ENCODE data around the gene CCDC154.

Gene CCDC154

DNA sequence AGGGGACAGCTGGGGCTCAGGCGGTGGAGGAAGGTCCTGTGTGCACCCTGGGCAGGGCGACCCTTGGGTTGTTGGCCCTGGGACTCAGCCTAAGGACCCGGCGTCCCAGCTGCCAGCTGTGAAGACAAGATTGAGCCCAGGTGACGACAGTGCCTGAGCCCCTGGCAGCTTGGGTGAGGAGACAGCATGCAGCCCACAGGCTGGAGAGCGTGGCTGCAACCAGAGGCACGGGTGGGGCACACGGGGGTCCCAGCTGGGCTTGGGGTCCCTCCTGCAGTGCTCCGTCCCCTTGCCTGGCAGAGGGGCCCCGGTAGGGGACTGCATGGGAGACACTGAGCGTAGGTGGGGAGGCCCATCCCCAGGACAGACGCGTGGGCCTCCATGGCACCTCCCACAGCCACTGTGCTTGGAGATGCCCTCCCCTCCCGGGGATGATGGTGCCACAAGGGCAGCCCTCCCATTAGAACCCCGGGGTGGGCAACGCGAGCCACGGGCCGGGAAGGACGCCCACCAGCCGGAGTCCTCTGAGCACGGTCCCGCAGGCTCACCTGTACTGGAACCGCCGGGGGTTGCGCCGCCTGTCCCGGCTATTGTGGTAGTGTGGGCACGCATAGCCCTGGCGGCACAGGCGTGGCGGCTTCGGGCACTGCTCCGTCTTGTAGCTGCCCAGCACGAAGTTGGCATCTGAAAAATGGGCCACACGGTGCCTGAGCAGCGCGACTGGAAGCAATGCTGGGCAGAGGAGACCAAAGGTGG is 45.4 kb downstream of the CCDC154 start:
- no peak for DNase-seq (ENCODE audit: insufficient read length, low spot score)
- no peak for FAIRE-seq
- TF ChIP-seq POLR2A (IDR thresholded peaks at IDR 0.05; ENCODE audit: low read depth, low read length) = no peak

DNA sequence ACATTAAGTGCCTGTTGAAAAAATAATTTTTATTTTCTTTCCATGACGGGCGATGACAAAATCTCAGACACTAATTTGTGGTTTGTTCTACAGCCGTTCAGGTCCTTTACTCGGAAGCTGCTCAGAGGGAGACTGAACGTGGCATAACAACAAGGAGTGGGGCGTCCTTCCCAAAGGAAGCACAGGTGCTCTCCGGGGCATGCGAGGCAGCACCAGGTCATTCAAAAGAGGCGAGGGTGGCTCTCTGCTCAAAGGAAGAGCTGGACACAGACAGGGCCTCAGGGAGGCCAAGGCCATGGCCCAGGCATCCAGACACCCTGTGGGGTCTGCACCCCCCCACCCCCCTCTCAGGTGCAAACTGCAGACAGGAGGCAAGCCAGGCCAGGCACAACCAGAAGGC is 46.0 kb downstream of the CCDC154 start:
- no peak for TF ChIP-seq POLR2A (IDR thresholded peaks at IDR 0.05; ENCODE audit: low read depth, low read length)
- no peak for FAIRE-seq
- no peak for DNase-seq (ENCODE audit: insufficient read length, low spot score)

GRCh38 chr16:1397779-1398178 is 46.6 kb downstream of the CCDC154 start:
- no peak for FAIRE-seq
- TF ChIP-seq POLR2A (IDR thresholded peaks at IDR 0.05; ENCODE audit: low read depth, low read length) = no peak
- DNase-seq (ENCODE audit: insufficient read length, low spot score) = no peak

DNA sequence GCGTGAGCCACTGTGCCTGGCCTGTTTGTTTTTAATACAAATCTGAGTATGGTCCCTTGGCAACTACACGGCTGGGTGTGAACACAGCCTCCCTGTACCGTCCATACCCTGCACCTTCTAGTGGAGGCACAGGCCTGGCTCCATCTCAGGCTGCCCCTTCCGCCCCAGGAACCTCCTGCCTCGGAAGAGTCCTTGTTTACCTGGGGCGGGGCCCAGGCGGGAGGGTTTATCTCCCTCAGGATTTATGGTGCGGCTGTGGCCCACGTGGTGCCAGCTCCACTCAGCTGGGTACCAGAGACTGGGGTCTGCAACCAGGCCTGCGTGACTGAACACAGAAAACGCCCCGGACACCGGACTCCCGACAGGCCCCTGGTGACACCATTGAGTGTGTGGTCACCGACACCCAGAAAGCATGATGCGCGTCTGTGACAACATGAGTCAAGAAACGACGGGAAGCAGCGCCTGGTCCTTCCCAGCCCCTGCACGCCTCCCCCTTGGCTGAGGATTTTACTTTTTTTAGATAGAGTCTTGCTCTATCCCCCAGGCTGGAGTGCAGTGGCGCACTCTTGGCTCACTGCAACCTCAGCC is 48.8 kb downstream of the CCDC154 start:
- no peak for FAIRE-seq
- no peak for TF ChIP-seq POLR2A (IDR thresholded peaks at IDR 0.05; ENCODE audit: low read depth, low read length)
- no peak for DNase-seq (ENCODE audit: insufficient read length, low spot score)

DNA sequence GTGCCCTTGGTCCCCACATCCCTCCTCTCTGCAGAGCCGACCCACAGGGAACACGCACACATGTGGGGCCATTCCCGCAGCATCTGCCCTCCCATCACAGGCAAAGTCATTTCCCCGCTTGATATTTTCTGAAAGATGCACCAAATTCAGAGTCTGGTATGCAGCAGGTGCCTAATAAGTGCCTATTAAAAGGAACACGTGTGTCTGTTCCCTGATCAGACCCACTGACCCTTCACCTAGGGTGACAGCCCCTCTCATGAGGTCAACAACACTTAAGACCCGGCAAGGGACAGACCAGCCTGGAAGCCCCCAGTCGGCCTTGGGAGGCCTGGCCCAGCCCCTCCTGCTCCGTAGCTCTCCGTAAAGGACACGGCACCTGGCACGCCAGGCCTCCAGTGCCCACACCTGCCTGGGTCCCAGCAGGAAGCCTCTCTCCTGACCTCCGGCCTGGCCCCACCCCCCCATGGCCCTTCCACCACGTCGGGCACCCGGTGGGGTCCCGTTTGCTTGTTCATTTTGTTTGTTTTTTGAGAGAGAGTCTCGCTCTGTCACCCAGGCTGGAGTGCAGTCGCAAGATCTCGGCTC is 49.9 kb downstream of the CCDC154 start:
- no peak for DNase-seq (ENCODE audit: insufficient read length, low spot score)
- no peak for TF ChIP-seq POLR2A (IDR thresholded peaks at IDR 0.05; ENCODE audit: low read depth, low read length)
- no peak for FAIRE-seq

GRCh38 chr16:1393613-1394176 is 50.7 kb downstream of the CCDC154 start:
- no peak for TF ChIP-seq POLR2A (IDR thresholded peaks at IDR 0.05; ENCODE audit: low read depth, low read length)
- DNase-seq (ENCODE audit: insufficient read length, low spot score) (no peak), FAIRE-seq (no peak)

- no peak for FAIRE-seq
- no peak for DNase-seq (ENCODE audit: insufficient read length, low spot score)
- TF ChIP-seq POLR2A (IDR thresholded peaks at IDR 0.05; ENCODE audit: low read depth, low read length) = no peak
These were observed 51.5 kb downstream of the CCDC154 start for GRCh38 chr16:1392826-1393225.

DNA sequence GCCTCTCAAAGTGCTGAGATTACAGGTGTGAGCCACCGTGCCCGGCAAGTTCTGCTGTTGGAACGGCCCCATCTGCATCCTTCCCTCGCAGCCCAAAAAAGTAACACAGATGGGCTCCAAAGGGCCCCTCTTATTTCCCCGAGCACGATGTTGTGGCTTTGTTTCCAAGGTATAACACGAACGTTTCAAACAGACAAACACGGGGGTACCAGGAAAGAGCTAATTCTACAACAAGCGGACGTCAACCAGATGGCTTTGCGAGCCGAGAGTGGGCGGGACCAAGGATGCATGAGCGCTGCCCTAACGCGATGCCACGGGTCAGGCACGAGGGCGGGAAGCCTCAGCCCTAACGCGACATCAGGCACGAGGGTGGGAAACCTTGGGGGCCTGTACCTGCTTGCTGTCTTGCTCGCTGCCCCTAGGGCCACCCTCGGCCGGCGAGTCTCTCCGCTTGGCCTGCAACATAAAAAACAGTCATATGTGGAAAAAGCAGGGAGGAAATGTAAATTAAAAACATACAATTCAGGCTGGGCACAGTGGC is 54.0 kb downstream of the CCDC154 start:
- FAIRE-seq = no peak
- DNase-seq (ENCODE audit: insufficient read length, low spot score) = no peak
- TF ChIP-seq POLR2A (IDR thresholded peaks at IDR 0.05; ENCODE audit: low read depth, low read length) = no peak

DNA sequence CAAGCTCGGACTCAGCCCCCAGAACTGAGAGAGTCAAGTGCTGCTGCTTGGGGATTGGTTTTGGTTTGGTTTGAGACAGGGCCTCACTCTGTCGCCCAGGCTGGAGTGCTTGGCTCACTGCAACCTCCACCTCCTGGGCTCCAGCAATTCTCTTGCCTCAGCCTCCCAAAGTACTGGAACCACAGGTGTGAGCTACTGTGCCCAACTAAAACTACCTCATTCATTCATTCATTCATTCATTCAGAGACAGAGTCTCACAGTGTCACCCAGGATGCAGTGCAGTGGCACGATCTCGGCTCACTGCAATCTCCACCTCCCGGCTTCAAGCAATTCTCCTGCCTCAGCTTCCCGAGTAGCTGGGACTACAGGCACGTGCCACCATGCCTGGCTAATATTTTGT is 54.6 kb downstream of the CCDC154 start:
- DNase-seq (ENCODE audit: insufficient read length, low spot score) (no peak), FAIRE-seq (no peak)
- no peak for TF ChIP-seq POLR2A (IDR thresholded peaks at IDR 0.05; ENCODE audit: low read depth, low read length)

DNA sequence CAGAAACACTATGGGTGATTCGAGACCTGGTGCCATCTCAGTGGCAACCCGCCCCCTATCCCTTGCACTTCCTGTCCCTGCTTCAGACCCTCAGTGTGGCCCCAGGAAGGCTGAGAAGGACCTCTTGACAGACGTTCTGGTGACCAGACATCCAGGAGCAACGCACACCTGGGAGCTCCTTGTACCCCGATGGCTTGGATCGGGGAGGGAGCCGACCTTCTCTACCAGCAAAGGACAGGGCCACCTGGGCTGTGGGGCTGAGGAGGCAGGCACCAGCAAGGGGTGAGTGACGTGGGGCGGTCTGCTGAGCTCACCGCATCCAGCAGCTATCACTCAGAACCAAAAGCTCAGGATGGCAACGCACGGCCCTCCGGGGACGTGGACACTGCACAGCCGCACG is 57.0 kb downstream of the CCDC154 start:
- DNase-seq (ENCODE audit: insufficient read length, low spot score) (no peak), FAIRE-seq (no peak)
- no peak for TF ChIP-seq POLR2A (IDR thresholded peaks at IDR 0.05; ENCODE audit: low read depth, low read length)

- DNase-seq (ENCODE audit: insufficient read length, low spot score) = no peak
- FAIRE-seq = no peak
- no peak for TF ChIP-seq POLR2A (IDR thresholded peaks at IDR 0.05; ENCODE audit: low read depth, low read length)
These were observed 59.1 kb downstream of the CCDC154 start for GRCh38 chr16:1385232-1385631.
